Neural progenitor cell (in vitro differentiated cells): ENCODE data around the gene AGRP. TPM values are rescaled to one million over a fixed set of nuclear protein-coding genes. Genes with fewer than 3 reads are reported as not detected.

Source experiments
- DNase-seq: peaks from one replicate; pipeline ENCODE4 v3.0.0-alpha.2; 2016; ENCODE audit warnings: low spot score
- H2AFZ ChIP-seq: fragments of 200-600 bp; sonication (generic); replicated peaks from 2 replicates; pipeline ENCODE4 v1.6.1; 2016; ENCODE audit warnings: antibody characterized with exemption
- H3F3A ChIP-seq: fragments of 200-600 bp; sonication (generic); 2 replicates; pipeline ENCODE4 v1.6.1; 2016; ENCODE audit warnings: antibody characterized with exemption, low read depth
- H3K27ac ChIP-seq: fragments of 200-600 bp; sonication (generic); 2 replicates; pipeline ENCODE4 v1.5.1; 2016; ENCODE audit warnings: mild to moderate bottlenecking
- H3K27me3 ChIP-seq: fragments of 200-600 bp; sonication (generic); 2 replicates; pipeline ENCODE4 v1.6.1; 2016; ENCODE audit warnings: mild to moderate bottlenecking, moderate library complexity
- H3K36me3 ChIP-seq: fragments of 200-600 bp; sonication (generic); 2 replicates; pipeline ENCODE4 v1.5.1; 2016
- H3K4me1 ChIP-seq: fragments of 200-600 bp; sonication (generic); 2 replicates; pipeline ENCODE4 v1.6.1; 2016; ENCODE audit warnings: mixed run types
- H3K4me2 ChIP-seq: fragments of 200-600 bp; sonication (generic); 2 replicates; pipeline ENCODE4 v1.6.1; 2016
- H3K4me3 ChIP-seq: fragments of 200-600 bp; sonication (generic); 2 replicates; pipeline ENCODE4 v1.5.1; 2016
- H3K79me2 ChIP-seq: fragments of 200-600 bp; sonication (generic); 2 replicates; pipeline ENCODE4 v1.6.1; 2016; ENCODE audit warnings: low read depth
- H3K9ac ChIP-seq: fragments of 200-600 bp; sonication (generic); 2 replicates; pipeline ENCODE4 v1.6.1; 2016
- H3K9me3 ChIP-seq: fragments of 200-600 bp; sonication (generic); 2 replicates; pipeline ENCODE4 v1.5.1; 2016; ENCODE audit warnings: low read depth
- H4K20me1 ChIP-seq: fragments of 200-600 bp; sonication (generic); 2 replicates; pipeline ENCODE4 v1.6.1; 2016; ENCODE audit warnings: low read depth
- H3K27ac Mint-ChIP-seq: 3 replicates; pipeline ENCODE4 v1.8.0; 2021; ENCODE audit warnings: mixed read lengths
- H3K27me3 Mint-ChIP-seq: 2 replicates; pipeline ENCODE4 v1.8.0; 2022; ENCODE audit warnings: low read depth, mild to moderate bottlenecking, inconsistent platforms, moderate library complexity, mixed read lengths; ENCODE audit not compliant: insufficient read depth
- H3K36me3 Mint-ChIP-seq: 3 replicates; pipeline ENCODE4 v1.8.0; 2021; ENCODE audit warnings: mixed read lengths
- H3K4me1 Mint-ChIP-seq: 3 replicates; pipeline ENCODE4 v1.8.0; 2021; ENCODE audit warnings: mixed read lengths
- H3K4me3 Mint-ChIP-seq: 3 replicates; pipeline ENCODE4 v1.8.0; 2021; ENCODE audit warnings: mild to moderate bottlenecking, moderate library complexity, mixed read lengths
- H3K9me3 Mint-ChIP-seq: 3 replicates; pipeline ENCODE4 v1.8.0; 2020; ENCODE audit warnings: mixed read lengths
- CTCF ChIP-seq: fragments of 200-600 bp; sonication (generic); IDR thresholded peaks from 2 replicates; pipeline ENCODE4 v1.5.1; 2017; ENCODE audit warnings: antibody characterized with exemption, mild to moderate bottlenecking
- EZH2 ChIP-seq: fragments of 200-600 bp; sonication (generic); IDR thresholded peaks from 2 replicates; pipeline ENCODE4 v1.6.1; 2017; ENCODE audit warnings: antibody characterized with exemption, mild to moderate bottlenecking, moderate library complexity
- EZH2phosphoT487 ChIP-seq: fragments of 200-600 bp; sonication (generic); IDR thresholded peaks from 2 replicates; pipeline ENCODE4 v1.6.1; 2017; ENCODE audit warnings: antibody characterized with exemption
- total RNA-seq: library from RNA; depleted of rRNA; stranded (reverse); fragments of >200 nt; gene quantifications from 2 replicates; pipeline ENCODE4 v1.2.3, GENCODE V29; 2015; ENCODE audit warnings: low replicate concordance

Gene AGRP
- total RNA-seq, 1 donor from 2014 or later = not detected

- Mint-ChIP-seq H3K27ac (no peak overlapping the region), H3K9me3 (no peaks in the 10 kb centered on the region), H3K36me3 (no peaks in the 10 kb centered on the region), H3K4me3 (no peak overlapping the region), H3K27me3 (peaks cover 5% of the 10 kb centered on the region), H3K4me1 (peaks cover 15% of the 10 kb centered on the region)
- H4K20me1 ChIP-seq = peaks cover 42% of the 10 kb centered on the region
- H3K9me3 ChIP-seq = no peaks in the 10 kb centered on the region
- H2AFZ ChIP-seq = no peak overlapping the region
- no peaks in the 10 kb centered on the region for H3K36me3 ChIP-seq
- TF ChIP-seq EZH2phosphoT487 (no peak), EZH2 (no peak), CTCF (no peak)
- H3K9ac ChIP-seq = no peak overlapping the region
- no peaks in the 10 kb centered on the region for H3K4me1 ChIP-seq
- no peak overlapping the region for H3K4me2 ChIP-seq
- no peak for DNase-seq
- H3K4me3 ChIP-seq = no peak overlapping the region
- no peaks in the 10 kb centered on the region for H3F3A ChIP-seq
- H3K79me2 ChIP-seq = peaks cover 6% of the 10 kb centered on the region
- no peaks in the 10 kb centered on the region for H3K27me3 ChIP-seq
- H3K27ac ChIP-seq = no peak overlapping the region
Measured at GRCh38 chr16:67460961-67461360, 22.4 kb downstream of the AGRP start.

GRCh38 chr16:67460168-67460567 lies 23.2 kb downstream of the AGRP start:
- TF ChIP-seq CTCF = no peak
- TF ChIP-seq EZH2phosphoT487 = no peak
- TF ChIP-seq EZH2 = no peak
- peak overlapping the region; percentile 29 for H3K27ac Mint-ChIP-seq
- DNase-seq = no peak
- no peak overlapping the region for H3K4me3 ChIP-seq
- no peaks in the 10 kb centered on the region for H3K4me1 ChIP-seq
- no peaks in the 10 kb centered on the region for H3K27me3 ChIP-seq
- H3K4me2 ChIP-seq = no peak overlapping the region
- H2AFZ ChIP-seq = no peak overlapping the region
- H3K9ac ChIP-seq = no peak overlapping the region
- H3K79me2 ChIP-seq = no peaks in the 10 kb centered on the region
- H3K36me3 Mint-ChIP-seq = peaks cover 2% of the 10 kb centered on the region
- H3K9me3 ChIP-seq = no peaks in the 10 kb centered on the region
- no peaks in the 10 kb centered on the region for H3F3A ChIP-seq
- no peak overlapping the region for H3K4me3 Mint-ChIP-seq
- H4K20me1 ChIP-seq = peaks cover 42% of the 10 kb centered on the region
- H3K27ac ChIP-seq = no peak overlapping the region
- H3K4me1 Mint-ChIP-seq = peaks cover 14% of the 10 kb centered on the region
- H3K36me3 ChIP-seq = no peaks in the 10 kb centered on the region
- no peaks in the 10 kb centered on the region for H3K9me3 Mint-ChIP-seq
- peaks cover 5% of the 10 kb centered on the region for H3K27me3 Mint-ChIP-seq

DNA sequence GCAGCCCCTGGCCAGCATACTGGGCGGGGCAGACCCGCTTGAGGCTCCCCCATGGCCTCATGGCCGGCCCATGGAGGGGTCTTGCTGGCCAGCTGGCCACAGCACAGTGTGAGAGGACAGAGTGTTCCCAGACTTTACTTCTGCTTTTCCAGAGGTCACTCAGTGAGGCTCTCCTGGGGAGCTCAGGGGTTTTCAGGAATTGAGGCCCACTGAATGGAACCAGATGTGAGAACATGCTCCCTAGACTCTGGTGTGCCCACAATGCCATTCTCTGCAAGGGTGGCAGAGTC lies 23.5 kb downstream of the AGRP start:
- Mint-ChIP-seq H3K4me3 (no peak overlapping the region), H3K27me3 (peaks cover 5% of the 10 kb centered on the region), H3K36me3 (peaks cover 2% of the 10 kb centered on the region), H3K4me1 (peaks cover 15% of the 10 kb centered on the region), H3K27ac (peak overlapping the region; percentile 29), H3K9me3 (no peaks in the 10 kb centered on the region)
- TF ChIP-seq CTCF (no peak), EZH2phosphoT487 (no peak), EZH2 (no peak)
- H3K4me2 ChIP-seq = no peak overlapping the region
- no peaks in the 10 kb centered on the region for H3K27me3 ChIP-seq
- no peak overlapping the region for H3K27ac ChIP-seq
- no peaks in the 10 kb centered on the region for H3K4me1 ChIP-seq
- H3K9me3 ChIP-seq = no peaks in the 10 kb centered on the region
- no peak for DNase-seq
- no peak overlapping the region for H3K9ac ChIP-seq
- H3K4me3 ChIP-seq = no peak overlapping the region
- H4K20me1 ChIP-seq = peaks cover 41% of the 10 kb centered on the region
- H3F3A ChIP-seq = no peaks in the 10 kb centered on the region
- no peaks in the 10 kb centered on the region for H3K79me2 ChIP-seq
- H2AFZ ChIP-seq = no peak overlapping the region
- H3K36me3 ChIP-seq = no peaks in the 10 kb centered on the region
